ENCODE measurements around the gene MTHFD1.

Gene MTHFD1

GRCh38 chr14:64495252-64495651 is 107.1 kb downstream of the MTHFD1 start:
- DNase-seq (ENCODE audit: low spot score): no peak

DNA sequence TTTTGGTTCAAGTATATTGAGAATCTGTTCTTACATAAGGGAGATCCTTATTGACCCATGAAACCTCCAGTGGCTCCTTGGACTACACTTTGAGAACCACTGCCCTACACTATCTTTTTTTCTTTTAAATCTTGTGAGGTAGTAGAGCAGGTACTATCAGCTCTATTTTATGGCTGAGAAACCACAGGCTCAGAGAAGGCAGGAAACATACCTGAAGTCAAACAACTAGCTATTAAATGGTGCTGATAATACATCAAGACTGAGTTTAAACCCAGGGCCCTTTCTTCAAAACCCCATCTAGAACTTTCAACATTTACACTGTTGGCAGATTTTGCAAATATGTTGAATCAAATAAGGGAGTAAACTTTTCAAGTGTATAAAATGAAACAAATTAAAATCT is 108.6 kb downstream of the MTHFD1 start:
- no peak for DNase-seq (ENCODE audit: low spot score)

DNA sequence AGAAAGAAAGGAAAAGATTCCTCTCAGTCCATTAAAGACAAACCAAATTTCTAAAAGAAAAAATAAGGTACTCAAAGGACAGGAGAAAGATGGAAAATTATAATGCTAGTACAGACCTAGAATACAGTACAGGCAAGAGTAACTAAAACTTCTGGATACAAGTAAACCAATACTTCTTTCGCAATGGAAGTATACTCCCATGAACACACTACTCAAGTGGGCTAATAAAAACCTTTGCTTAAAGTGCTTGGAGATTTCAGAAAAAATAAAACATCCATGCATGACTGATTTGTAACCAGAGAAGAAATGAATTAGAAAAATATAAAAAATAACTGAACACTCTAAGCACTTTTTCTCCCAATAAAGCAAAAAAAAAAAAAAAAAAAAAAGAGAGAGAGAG is 111.9 kb downstream of the MTHFD1 start:
- no peak for DNase-seq (ENCODE audit: low spot score)

DNA sequence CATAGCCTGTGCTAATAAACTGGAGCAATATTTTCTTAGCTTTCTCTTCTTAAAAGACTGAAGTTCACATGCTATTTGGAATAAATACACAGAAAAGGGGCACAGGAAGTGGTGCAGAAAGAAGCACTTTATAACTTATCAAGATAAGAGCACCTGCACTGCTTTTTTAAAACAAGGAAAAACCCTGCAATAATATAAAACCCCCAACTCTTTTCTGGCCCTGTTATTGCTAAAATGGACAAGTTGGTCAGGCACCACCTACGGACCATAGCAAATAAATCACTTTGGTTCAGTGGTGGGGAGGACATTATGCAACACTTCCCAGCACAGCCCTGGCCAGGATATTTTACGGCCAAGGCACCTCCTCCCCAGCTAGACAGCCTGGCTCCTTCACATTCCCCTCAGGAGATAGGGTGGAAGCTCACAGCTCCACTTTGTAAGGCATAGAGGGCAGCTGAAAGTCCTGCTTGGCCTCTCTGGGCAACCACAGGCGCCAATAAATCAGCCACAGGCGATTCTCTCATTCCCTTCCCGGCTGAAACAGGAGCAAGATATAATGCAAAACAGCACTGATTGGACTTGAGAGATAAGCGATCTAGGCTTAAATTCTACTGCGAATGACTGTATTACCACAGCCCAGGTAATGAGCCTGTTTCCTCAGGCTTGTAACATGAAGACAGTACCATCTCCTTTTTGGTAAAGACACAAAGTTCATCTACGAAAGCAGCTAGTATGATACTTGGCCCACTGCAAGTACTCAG is 113.4 kb downstream of the MTHFD1 start:
- DNase-seq (ENCODE audit: low spot score): peak; percentile 52

- no peak for DNase-seq (ENCODE audit: low spot score)
Measured at GRCh38 chr14:64502456-64502855, 114.3 kb downstream of the MTHFD1 start.

- no peak for DNase-seq (ENCODE audit: low spot score)
Measured at GRCh38 chr14:64502887-64503433, 114.8 kb downstream of the MTHFD1 start.

DNA sequence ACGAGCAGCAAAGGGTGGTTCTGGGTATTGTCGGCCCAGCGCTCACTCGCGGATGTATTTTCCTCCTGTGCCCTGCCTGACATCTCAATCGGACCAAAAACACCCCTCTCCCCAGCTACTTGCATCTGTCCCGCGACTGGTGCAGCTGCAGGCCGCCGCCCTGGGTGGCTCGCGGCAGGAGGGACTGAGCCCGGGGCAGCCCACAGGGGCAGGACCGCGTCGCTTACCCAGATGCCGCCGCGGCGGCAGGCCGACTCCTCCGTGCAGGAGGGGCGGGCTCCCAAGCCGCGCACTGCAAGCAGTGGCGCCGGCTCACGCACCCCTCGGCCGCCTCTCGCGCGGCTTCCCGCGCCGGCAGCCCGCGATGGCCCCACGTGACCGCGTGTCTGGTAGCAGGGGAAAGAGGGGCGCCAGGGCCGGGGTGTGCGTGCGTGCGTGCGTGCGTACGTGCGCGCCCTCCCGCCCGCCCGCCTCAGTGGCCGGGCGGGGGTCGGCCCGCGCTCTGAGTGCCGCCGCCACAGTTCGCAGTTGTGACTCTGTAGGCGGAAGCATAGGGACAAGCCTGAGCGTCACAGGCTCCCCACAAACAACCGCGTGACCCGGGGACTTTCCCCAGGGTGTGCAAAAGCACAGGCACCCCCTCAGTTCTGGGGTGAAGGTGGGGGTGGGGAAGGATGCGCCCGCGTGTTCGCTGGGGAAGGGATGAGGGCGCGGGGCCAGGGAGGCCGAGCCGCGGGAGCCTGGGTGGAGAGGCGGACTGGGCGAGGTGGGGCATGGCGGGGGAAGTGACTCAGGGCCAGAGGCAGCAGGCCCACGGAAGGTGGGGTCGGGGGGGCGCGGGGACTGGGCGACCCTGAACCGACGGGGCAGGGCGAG is 115.5 kb downstream of the MTHFD1 start, which contains the start of gene ZBTB25:
ZBTB25 (minus strand) TSS at position 405 of the 876 bp plus-strand sequence. CDS start 13,305 bp downstream, outside the sequence.
- peak; percentile 77 for DNase-seq (ENCODE audit: low spot score)

DNA sequence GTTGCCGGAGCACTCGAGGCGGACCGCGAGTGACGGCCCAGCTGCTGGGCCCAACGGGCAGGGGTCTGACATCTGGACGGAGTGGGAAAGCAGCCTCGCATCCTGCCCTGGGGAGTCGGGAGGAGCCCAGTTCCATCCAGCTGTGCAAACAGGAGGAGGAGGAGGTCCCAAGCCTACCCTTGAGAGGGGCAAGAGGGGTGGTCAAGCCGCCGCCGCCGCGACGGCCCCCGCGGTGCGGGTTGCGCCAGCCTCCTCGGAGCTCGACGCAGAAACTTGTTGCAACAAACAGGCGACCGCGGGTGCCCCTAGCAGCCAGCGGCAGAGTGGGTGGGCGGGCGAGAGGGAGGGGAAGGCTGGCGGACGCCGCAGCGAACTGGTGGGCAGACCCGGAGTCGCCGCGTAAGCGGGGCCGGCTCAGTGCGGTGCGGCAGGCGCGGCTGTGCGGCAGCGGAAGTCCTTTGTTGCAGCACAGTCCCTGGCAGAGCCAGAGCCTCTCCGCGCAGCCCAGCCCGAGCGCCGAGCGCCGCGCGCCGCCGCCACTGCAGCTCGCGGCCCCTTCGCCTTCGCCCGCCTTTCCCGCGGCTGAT is 116.2 kb downstream of the MTHFD1 start, which contains the start of gene ZBTB1:
ZBTB1 (plus strand) TSS at position 461 of the 587 bp plus-strand sequence. CDS start 16,735 bp downstream, outside the sequence.
- peak; percentile 56 for DNase-seq (ENCODE audit: low spot score)

- peak; percentile 64 for DNase-seq (ENCODE audit: low spot score)
Measured at GRCh38 chr14:64504897-64505794, 117.0 kb downstream of the MTHFD1 start.

- DNase-seq (ENCODE audit: low spot score): no peak
Measured at GRCh38 chr14:64506721-64507120, 118.6 kb downstream of the MTHFD1 start.

DNA sequence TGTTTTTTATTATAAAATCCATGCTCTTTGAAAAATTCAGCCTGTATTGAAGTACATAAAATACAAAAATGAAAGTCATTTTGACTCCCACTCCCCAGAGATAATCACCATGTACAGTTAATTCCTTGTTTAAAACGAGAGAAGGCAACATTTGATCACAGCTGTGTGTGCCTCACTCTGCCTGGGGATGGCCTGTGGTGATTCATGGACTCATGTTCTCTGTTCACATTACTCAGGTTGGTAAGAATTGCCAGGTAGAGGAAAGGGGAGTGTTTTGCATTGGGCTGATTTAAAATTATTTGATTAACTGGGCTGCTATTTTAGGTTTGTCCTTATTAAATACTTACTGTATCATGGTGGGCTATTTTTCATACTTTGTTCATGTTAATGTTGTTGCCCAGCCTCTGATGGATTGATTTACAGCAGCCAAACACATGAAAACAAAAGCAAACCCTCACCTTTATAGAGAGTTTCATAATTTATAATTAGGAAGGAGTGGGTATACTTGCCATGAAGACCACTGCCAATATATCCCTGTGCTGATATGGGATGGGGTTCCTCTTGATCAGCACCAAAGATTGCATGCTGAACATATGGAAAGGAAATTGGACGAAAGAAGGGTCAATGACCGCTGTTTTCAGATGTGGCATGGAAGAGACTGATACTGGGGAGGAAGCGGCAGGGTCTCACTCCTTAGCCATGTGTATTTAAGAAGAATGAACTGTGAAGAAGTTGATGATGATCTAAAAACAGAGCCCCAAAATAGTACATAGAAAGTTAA is 119.4 kb downstream of the MTHFD1 start:
- no peak for DNase-seq (ENCODE audit: low spot score)

DNA sequence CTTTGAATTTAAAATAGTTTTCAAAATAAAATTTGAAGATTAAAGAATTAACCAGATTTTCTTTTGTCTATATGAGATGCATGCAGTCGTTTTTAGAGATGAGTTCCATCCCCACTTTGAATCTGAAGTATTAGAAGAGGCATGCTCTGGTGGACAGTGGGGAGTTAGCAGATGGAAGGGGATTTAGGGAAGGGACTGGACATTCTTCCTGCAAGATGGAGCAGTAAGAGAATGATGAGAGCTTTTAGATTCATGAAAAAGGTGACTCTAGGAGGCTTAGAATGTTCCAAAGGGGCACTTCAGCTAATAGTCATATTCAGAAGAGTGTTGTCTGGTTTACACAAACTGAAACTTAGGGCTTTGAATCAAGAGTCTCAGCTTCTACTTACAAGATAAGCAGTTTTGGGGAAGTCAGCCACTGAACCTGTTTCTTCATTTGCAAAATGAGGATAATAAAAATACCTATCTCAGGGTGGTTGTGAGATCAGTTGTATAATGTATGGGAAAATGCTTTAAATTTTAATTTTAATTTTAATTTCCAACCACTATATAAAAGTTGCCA is 120.1 kb downstream of the MTHFD1 start:
- no peak for DNase-seq (ENCODE audit: low spot score)

GRCh38 chr14:64509036-64509435 is 120.9 kb downstream of the MTHFD1 start:
- no peak for DNase-seq (ENCODE audit: low spot score)

Measured in HuH-7 (cell line).